Measurements from ENCODE around the gene RETREG1. TPM values are rescaled to one million over a fixed set of nuclear protein-coding genes. Genes with fewer than 3 reads are reported as not detected.

Gene RETREG1
- total and polyA plus RNA-seq, 9 donors, result 1.0 to 20.0 (median 4.0) TPM

DNA sequence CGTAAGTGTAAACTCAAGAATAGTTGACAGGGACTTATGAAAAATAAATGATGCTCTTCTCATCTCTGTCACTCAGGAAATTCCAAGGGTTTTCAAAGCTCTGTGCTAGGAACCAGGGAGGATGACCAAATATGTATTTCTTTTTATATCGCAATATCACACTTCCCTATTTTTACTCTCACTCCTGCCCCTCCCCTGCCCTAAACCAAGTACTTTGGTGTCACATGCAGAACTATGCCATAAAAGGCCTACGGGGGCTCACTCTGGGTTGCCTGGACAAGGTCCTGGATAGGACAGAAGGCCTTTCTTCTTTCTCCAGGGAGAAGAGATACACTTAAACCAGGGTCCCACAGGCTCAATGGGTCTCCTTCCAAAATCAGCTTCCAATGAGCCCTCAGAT, 8.3 kb upstream of the RETREG1 start:
- no peaks in the 10 kb centered on the region for H3K36me3 ChIP-seq
- no peak for DNase-seq
- intact Hi-C loops (cut with DNase I), result no loop called here
- no peak overlapping the region for H3K27ac ChIP-seq
- H3K4me3 ChIP-seq, result no peak overlapping the region
- no peaks in the 10 kb centered on the region for H3K27me3 ChIP-seq
- TF ChIP-seq EP300 (IDR thresholded peaks at IDR 0.05) (no peak), POLR2A (IDR thresholded peaks at IDR 0.05) (no peak)
- 50 to 61% (median 53%) methylated on average over 3 of the region's 3 CpGs for WGBS, 3 donors
- H3K4me1 ChIP-seq (ENCODE audit: insufficient read depth), result no peaks in the 10 kb centered on the region
- no peaks in the 10 kb centered on the region for H3K9me3 ChIP-seq

DNA sequence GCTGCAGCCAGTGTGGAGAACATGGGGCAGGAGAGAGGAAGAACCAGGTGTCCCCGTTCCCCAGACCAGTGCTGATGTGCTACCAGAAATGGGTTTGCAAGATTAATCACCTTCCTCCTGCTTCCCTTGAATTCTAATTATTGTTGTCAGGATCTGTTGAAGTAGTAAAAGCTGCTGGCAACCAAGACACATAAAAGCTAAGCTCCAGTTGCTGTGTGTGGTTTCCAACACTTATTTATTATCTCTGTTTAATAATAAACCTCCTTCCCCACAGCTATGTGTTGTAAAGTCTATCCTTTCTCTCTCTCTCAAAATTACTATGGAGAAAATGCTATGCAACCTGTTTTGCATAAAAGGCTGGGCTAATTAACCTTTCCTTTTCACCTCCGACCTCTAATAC, 2.3 kb upstream of the RETREG1 start:
- WGBS, 3 donors, result 58 to 67% (median 67%) methylated on average over 2 of the region's 2 CpGs
- H3K27ac ChIP-seq, result no peak overlapping the region
- H3K9me3 ChIP-seq, result no peaks in the 10 kb centered on the region
- no peak for TF ChIP-seq POLR2A (IDR thresholded peaks at IDR 0.05)
- no peak for TF ChIP-seq EP300 (IDR thresholded peaks at IDR 0.05)
- TF ChIP-seq, protein P1, sequence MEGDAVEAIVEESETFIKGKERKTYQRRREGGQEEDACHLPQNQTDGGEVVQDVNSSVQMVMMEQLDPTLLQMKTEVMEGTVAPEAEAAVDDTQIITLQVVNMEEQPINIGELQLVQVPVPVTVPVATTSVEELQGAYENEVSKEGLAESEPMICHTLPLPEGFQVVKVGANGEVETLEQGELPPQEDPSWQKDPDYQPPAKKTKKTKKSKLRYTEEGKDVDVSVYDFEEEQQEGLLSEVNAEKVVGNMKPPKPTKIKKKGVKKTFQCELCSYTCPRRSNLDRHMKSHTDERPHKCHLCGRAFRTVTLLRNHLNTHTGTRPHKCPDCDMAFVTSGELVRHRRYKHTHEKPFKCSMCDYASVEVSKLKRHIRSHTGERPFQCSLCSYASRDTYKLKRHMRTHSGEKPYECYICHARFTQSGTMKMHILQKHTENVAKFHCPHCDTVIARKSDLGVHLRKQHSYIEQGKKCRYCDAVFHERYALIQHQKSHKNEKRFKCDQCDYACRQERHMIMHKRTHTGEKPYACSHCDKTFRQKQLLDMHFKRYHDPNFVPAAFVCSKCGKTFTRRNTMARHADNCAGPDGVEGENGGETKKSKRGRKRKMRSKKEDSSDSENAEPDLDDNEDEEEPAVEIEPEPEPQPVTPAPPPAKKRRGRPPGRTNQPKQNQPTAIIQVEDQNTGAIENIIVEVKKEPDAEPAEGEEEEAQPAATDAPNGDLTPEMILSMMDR (IDR thresholded peaks at IDR 0.05), result no peak
- no peaks in the 10 kb centered on the region for H3K36me3 ChIP-seq
- H3K4me3 ChIP-seq, result no peak overlapping the region
- peaks cover 4% of the 10 kb centered on the region for H3K4me1 ChIP-seq (ENCODE audit: insufficient read depth)
- no peak for DNase-seq
- no peaks in the 10 kb centered on the region for H3K27me3 ChIP-seq
- intact Hi-C loops (cut with DNase I), result no loop called here

DNA sequence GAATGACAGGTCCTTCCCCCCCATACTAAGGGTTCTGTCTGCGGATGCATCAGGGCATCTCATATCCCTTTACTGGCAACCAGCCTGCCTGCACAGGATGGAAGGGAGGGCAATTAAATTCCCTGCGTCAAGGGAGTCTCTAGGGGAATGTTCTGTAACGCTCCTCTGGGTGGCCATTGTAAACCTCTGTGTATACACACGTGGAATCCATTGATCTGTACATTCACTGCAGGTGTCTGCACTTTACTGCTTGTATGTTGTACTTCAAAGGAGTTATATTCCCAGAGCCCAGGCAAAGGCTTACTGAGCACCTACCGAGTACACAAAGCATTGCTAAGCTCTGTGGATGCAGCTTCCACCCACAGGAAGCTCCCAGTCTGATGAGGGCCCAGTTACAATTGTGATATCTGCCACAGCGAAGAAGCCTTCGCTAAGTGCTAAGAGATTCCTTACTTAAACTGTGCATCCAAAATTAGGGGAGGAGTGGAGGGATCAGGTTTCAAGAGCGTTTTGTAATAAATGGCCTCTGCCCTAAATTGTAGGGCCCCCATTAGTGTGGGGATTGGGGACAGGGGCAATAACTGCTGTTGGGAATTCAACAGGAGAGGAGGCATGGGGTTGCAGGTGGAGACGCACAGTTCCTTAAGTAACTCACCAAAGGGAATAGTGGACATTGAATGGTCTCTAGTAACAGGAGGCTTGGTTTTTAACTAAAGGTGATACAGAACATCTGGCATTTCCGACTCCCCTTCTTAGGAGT, 1.5 kb upstream of the RETREG1 start:
- Histone ChIP-seq H3K27ac (no peak overlapping the region), H3K27me3 (no peaks in the 10 kb centered on the region), H3K4me3 (no peak overlapping the region), H3K4me1 (ENCODE audit: insufficient read depth) (peaks cover 4% of the 10 kb centered on the region), H3K9me3 (no peaks in the 10 kb centered on the region), H3K36me3 (no peaks in the 10 kb centered on the region)
- intact Hi-C loops (cut with DNase I), result no loop called here
- no peak for DNase-seq
- 69 to 80% (median 71%) methylated on average over 10 of the region's 10 CpGs for WGBS, 3 donors
- no peak for TF ChIP-seq EP300 (IDR thresholded peaks at IDR 0.05)
- no peak for TF ChIP-seq POLR2A (IDR thresholded peaks at IDR 0.05)
- TF ChIP-seq, protein P1 (IDR thresholded peaks at IDR 0.05), result no peak

GRCh38 chr5:16617274-16617968, 624 bp upstream of the RETREG1 start:
- 37 to 45% (median 39%) methylated on average over 26 to 27 of the region's 27 CpGs for WGBS, 3 donors
- Histone ChIP-seq H3K9me3 (no peaks in the 10 kb centered on the region), H3K27ac (peak overlapping the region in 1 of 2 donors; percentile 18), H3K36me3 (no peaks in the 10 kb centered on the region), H3K4me1 (ENCODE audit: insufficient read depth) (peaks cover 4% of the 10 kb centered on the region), H3K27me3 (no peaks in the 10 kb centered on the region), H3K4me3 (peak overlapping the region; percentile 45)
- no peak for DNase-seq
- TF ChIP-seq POLR2A (IDR thresholded peaks at IDR 0.05), result no peak
- intact Hi-C loops (cut with DNase I), result no loop called here

- Histone ChIP-seq H3K9me3 (no peaks in the 10 kb centered on the region), H3K27me3 (no peaks in the 10 kb centered on the region), H3K36me3 (no peaks in the 10 kb centered on the region), H3K4me3 (peak overlapping the region; percentile 45), H3K27ac (no peak overlapping the region), H3K4me1 (ENCODE audit: insufficient read depth) (peaks cover 4% of the 10 kb centered on the region)
- 18 to 24% (median 22%) methylated on average over 31 of the region's 31 CpGs for WGBS, 3 donors
- TF ChIP-seq, protein P1 (IDR thresholded peaks at IDR 0.05), result no peak
- no peak for TF ChIP-seq POLR2A (IDR thresholded peaks at IDR 0.05)
- TF ChIP-seq EP300 (IDR thresholded peaks at IDR 0.05), result no peak
- intact Hi-C loops (cut with DNase I), result no loop called here
- DNase-seq, result no peak
Measured at GRCh38 chr5:16615741-16616535, 859 bp downstream of the RETREG1 start.
